Measurements from ENCODE around the gene MOV10L1.

GRCh38 chr22:50089231-50089630 is 575 bp upstream of the MOV10L1 start:
- TF ChIP-seq MAX (IDR thresholded peaks at IDR 0.05; ENCODE audit: low read depth, low read length): no peak
- no peak for TF ChIP-seq CTCF (IDR thresholded peaks at IDR 0.05; ENCODE audit: low read depth, low read length)
